GOT3 (cell line): ENCODE measurements around the gene RGS8.

ENCODE experiments used
- DNase-seq: peaks from one replicate; lab custom pipeline; 2025; ENCODE audit warnings: mixed read lengths; lab: John Stamatoyannopoulos, UW

Gene RGS8, protein sequence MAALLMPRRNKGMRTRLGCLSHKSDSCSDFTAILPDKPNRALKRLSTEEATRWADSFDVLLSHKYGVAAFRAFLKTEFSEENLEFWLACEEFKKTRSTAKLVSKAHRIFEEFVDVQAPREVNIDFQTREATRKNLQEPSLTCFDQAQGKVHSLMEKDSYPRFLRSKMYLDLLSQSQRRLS

GRCh38 chr1:182684116-182684828, at the start of gene RGS8:
Gene RGS8, minus strand, starts transcription at chr1:182684587. Its CDS starts 14,938 bp downstream, at chr1:182669649.
- DNase-seq, result no peak

DNA sequence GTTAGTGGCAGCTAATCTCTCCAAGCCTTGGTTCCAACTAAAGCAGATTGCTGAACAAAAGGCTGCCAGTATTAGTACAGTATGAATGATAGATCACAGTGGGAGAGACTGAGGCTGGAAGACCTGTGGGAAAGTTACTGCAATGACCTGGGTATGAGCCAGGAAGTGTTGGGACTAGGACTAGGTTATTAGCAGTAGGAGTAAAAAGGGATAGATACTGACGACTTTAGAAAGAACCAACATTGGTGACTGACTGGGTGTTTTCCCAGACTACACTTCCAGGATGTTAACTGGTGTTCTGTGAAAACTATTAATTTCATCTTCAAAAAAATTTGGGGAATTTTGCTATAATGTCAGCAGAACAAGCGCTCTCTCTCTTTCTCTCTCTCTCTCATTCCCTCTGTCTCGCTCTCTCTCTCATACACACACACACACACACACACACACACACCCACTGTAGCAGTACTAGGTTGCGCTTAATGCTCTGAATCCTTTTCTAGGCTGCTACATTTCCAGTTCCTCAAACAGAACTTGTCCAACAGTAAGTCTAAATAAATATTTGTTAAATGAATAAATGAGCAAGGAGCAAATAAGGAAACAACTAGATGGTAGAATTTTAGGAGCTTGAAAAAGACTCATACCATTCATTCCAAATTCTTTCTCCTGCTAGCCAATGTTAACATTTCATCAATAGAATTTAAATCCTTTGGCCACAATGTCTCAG, 47.6 kb upstream of the RGS8 start:
- DNase-seq, result no peak

- DNase-seq, result no peak
Measured at GRCh38 chr1:182726912-182727311, 42.5 kb upstream of the RGS8 start.

DNA sequence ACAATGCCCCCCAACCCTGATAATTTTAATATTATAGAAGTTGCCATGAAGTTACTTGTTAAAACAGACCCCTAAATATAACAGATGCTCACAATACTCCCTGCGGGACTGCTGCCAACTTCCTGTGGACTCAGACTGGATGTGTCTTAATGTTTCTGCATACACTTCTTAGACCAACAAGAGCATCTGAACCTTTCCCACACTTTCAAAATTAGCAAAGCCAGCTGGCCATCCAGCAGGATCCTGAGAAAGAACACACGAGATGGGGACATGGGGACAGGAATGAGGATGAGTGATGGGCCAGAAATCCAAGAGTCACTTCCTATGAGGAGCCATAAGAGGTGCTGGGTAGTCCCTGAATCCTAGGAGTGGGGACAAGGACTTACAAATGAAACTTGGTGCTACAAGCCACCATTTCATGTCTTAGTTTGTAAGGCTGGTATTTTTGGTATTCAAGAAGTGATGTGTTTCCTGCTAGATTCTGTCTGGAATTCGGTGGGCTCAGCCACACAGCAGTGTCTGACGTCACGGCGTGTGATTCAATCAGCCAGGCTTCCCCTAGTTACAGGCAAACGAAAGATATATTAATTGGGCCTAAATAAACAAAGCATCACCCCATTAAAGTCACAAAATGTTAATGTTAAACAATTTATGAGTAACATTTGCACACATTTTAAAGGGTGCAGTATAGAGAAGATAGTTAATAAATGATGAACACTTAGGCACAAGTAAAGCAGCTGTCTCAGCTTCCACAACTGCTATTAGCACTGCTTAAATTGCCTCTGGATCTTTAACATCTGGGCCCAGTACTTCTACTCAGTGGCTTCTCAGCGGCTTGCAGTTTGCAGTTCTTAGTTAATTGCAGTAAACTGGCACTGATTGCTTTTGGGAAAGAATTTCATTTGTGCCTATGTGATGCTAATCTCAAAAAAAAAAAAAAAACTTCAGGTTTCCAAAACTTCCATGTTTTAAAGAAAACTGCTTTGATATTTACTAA, 41.2 kb upstream of the RGS8 start:
- DNase-seq, result no peak

DNA sequence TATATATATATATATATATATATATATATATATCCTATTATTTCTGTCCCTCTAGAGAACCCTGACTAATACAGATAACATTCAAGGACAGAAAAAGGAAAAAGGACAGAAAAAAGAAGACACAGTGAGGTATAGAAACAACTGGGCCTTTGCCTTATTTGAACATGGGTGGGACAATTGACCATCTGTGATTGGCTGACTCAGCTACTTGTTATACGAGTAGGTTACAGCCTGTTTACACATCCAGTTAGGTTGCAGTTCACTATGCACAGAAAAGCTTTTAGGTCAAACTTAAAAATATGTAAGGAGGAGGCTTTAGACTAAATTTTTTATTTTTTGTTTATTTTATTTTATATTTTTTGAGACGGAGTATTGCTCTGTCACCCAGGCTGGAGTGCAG, 39.8 kb upstream of the RGS8 start:
- no peak for DNase-seq

- no peak for DNase-seq
Measured at GRCh38 chr1:182723200-182723599, 38.8 kb upstream of the RGS8 start.

GRCh38 chr1:182721525-182721924, 37.1 kb upstream of the RGS8 start:
- no peak for DNase-seq

- DNase-seq, result no peak
Measured at GRCh38 chr1:182720463-182720862, 36.1 kb upstream of the RGS8 start.

DNA sequence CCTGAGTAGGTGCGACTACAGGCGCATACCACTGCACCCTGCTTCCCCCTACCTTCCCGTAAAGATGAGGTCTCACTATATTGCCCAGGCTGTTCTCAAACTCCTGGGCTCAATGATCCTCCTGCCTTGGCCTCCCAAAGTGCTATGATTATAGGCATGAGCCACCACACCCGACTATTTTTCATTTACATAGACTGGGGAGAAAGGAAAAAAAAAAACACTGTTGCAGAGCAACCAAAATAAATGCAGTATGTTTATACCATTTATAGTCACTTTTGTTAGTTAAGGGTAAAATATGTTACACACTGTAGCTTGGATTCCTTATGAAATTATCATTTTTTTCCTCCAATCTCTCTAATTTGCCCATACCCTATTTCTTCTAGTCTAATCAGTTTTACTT, 35.2 kb upstream of the RGS8 start:
- no peak for DNase-seq

- no peak for DNase-seq
Measured at GRCh38 chr1:182718311-182718710, 33.9 kb upstream of the RGS8 start.

DNA sequence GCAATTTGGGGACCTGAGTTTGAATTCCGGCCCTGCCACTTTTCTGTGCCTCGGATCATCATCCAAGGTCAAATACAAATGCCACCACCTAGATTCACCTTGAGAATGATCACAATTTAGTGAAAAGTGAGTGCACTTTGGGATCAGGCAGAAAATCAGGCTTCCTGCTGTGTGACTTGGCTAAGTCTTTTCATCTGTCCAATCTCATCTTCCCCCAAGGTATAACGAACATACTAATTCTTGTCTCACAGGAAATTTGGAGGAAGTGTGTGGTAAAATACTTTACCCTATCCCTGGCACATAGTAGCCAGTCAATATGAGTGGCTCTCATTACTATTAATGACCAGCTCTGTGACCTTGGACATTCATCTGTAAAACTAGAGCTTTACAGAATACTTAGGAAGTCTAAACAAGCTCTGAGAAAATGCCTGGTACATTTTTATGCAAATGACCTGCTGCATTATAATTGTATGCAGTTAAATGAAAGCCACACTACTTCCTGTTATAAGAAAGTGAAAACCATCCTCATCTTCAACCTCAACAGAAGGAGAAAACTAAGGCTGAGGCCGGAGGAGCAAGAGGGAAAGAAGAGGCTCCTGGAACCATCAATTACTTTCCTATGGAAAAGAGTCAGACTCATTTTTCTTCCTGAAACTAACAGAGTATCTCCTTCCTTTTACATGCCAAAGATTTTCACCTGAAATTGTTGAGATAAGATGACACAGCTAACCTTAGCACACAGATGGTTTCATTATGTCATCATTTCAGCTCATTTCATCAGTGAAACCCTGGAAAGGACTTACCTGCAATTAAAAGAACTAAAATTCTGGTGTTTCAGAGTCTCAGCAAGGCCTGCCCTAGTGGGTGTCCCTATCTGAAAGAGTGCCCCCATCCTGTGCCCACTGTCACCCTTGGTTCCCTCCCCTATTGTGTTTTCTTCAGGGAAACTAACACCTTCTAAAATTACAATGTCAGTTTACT, 32.6 kb upstream of the RGS8 start:
- no peak for DNase-seq

- DNase-seq, result no peak
Measured at GRCh38 chr1:182715531-182715930, 31.1 kb upstream of the RGS8 start.

DNA sequence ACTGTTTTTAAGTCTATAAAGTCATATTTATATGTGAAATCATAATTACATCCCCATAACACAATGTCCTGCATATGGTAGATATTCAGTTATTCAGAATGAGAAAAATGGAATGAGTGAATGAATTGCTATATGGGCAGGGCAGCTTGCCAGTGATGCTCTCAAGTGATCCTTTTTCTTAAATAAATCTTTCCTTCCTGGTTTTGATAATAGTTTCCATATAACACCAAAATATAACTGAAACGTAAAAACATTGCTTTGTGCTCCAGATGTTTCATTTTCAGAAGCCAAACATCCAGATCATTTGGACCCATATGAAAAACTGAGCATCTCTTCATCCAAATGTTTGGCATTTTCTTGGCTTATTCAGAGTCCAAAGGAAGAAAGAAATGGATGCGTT, 30.2 kb upstream of the RGS8 start:
- no peak for DNase-seq

DNA sequence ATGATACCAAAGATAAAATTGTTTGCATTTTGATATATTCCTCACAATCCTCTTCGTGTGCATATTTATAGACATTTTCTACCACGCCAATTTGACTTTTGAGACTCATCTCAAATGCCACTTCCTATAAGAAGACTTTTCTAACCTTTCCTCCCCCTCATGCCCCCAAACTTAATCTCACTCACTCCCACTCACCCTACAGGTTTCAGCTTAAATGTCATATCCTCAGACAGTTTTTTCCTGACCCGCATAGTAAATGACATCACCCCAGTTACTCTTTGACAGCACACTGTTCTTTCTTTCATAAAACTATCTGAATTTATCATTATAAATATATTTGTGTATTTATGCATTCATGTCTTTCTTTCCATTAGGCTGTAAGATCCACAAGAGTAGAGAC, 29.6 kb upstream of the RGS8 start:
- DNase-seq, result no peak

GRCh38 chr1:182713492-182713891, 29.1 kb upstream of the RGS8 start:
- DNase-seq, result no peak

- no peak for DNase-seq
Measured at GRCh38 chr1:182709855-182710254, 25.5 kb upstream of the RGS8 start.

DNA sequence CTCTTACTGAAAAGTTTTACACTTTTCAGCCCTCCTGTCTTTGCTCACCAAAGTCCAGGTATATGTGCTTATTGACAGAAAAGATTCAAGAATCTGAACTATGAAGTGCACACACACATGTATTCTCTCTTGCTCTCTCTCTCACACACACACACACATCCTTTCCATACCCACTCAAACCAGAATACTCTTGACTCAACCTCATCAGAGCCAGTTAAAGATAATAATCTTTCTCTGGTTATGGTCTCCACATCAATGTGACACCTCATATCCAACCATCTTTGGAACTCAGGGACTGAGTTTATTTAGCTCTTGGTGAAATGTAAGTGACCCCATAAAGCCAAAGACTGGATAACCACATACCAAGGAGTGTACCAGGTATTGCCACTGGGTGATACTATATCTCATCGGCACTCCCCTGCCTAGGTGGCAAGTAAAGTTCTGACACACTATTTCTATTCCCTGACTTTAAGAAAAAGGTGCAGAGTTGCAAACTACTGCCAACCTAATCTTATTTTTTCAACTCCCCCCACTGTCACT, 24.9 kb upstream of the RGS8 start:
- no peak for DNase-seq

- no peak for DNase-seq
Measured at GRCh38 chr1:182707122-182707521, 22.7 kb upstream of the RGS8 start.

DNA sequence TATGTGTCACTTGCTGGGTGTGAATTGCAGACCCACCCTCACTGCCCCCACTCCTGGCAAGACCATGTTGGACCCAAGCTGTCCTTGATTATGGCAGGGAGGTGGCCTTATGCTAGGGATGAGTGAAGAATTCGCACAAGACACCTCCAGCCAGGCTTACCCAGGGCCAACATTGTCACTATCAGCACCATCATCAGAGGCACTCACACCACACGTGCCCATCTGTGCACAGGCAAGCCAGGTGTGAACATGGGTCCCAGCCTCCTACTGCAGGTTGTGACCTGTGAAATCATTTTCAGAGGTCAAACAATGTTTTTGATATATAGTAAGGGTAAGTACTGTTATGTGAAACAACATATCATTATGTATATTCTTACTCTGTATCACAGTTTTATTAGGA, 20.3 kb upstream of the RGS8 start:
- no peak for DNase-seq

DNA sequence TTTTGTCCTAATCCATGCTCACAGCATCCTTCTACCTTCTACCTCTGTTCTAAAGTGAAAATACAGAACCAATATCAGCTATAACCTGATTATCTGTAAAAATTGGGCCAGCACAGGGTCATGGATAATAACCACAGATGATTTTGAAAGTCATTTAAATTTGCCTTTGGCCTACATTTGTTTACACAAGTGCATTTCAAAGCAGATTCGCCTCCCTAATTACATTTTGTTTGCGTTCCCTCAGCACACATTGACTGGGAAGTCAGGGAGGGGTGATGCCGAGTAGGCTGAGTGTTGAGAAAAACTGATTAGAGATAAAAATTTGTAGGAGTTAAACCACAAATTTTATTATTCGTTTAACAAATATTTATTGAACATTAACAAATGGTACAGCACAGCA, 19.2 kb upstream of the RGS8 start:
- DNase-seq, result no peak
